ENCODE measurements around the gene PFKP.

DNA sequence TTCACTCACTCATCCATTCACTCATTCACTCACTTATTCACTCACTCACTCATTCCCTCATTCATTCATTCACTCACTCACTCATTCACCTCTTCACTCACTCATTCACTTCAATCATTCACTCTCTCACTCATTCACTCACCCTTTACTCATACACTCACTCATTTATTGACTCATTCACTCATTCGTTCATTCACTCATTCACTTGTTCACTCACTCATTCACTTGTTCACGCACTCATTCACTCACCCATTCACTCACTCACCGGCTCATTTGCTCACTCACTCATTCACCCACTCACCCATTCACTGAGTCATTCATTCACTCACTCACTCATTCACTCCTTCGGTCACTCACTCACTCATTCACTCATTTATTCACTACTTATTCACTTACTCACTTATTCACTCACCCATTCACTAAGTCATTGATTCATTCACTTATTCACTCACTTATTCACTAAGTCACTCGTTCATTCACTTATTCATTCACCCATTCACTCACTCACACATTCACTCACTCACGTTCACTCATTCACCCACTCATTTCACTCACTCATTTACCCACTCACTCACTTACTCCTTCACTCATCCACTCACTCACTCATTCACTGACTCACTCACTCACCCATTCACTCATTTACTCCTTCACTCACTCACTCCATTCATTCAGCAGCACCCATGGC lies 4.7 kb upstream of the PFKP start:
- TF ChIP-seq, protein P1, sequence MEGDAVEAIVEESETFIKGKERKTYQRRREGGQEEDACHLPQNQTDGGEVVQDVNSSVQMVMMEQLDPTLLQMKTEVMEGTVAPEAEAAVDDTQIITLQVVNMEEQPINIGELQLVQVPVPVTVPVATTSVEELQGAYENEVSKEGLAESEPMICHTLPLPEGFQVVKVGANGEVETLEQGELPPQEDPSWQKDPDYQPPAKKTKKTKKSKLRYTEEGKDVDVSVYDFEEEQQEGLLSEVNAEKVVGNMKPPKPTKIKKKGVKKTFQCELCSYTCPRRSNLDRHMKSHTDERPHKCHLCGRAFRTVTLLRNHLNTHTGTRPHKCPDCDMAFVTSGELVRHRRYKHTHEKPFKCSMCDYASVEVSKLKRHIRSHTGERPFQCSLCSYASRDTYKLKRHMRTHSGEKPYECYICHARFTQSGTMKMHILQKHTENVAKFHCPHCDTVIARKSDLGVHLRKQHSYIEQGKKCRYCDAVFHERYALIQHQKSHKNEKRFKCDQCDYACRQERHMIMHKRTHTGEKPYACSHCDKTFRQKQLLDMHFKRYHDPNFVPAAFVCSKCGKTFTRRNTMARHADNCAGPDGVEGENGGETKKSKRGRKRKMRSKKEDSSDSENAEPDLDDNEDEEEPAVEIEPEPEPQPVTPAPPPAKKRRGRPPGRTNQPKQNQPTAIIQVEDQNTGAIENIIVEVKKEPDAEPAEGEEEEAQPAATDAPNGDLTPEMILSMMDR (IDR thresholded peaks at IDR 0.05) = no peak
- no peak for TF ChIP-seq EZH2 (IDR thresholded peaks at IDR 0.05)

Measured in neural progenitor cell (in vitro differentiated cells).